Smooth muscle cell (in vitro differentiated cells): Measurements from ENCODE around the gene DCST1. TPM values are rescaled to one million over a fixed set of nuclear protein-coding genes. Genes with fewer than 3 reads are reported as not detected.

Experiments used
- DNase-seq: peaks from one replicate; lab custom pipeline; 2025; ENCODE audit not compliant: unreplicated experiment; lab: John Stamatoyannopoulos, UW
- H2AFZ ChIP-seq: fragments of 200-600 bp; sonication (generic); 2 replicates; pipeline ENCODE4 v1.6.0; 2016; ENCODE audit warnings: antibody characterized with exemption, low read depth, mild to moderate bottlenecking
- H3F3A ChIP-seq: fragments of 200-600 bp; sonication (generic); 2 replicates; pipeline ENCODE4 v1.6.0; 2017; ENCODE audit warnings: antibody characterized with exemption, low read depth
- H3K27ac ChIP-seq: fragments of 200-600 bp; sonication (generic); 2 replicates; pipeline ENCODE4 v1.5.1; 2016; ENCODE audit warnings: low read depth, mild to moderate bottlenecking
- H3K27me3 ChIP-seq: fragments of 200-600 bp; sonication (generic); 2 replicates; pipeline ENCODE4 v1.6.1; 2016; ENCODE audit warnings: low read depth, mild to moderate bottlenecking
- H3K36me3 ChIP-seq: fragments of 200-600 bp; sonication (generic); 2 replicates; pipeline ENCODE4 v1.5.1; 2016; ENCODE audit warnings: low read depth
- H3K4me1 ChIP-seq: fragments of 200-600 bp; sonication (generic); 2 replicates; pipeline ENCODE4 v1.5.1; 2016; ENCODE audit warnings: low read depth
- H3K4me2 ChIP-seq: fragments of 200-600 bp; sonication (generic); 2 replicates; pipeline ENCODE4 v1.6.0; 2016; ENCODE audit warnings: mild to moderate bottlenecking
- H3K4me3 ChIP-seq: fragments of 200-600 bp; sonication (generic); 2 replicates; pipeline ENCODE4 v1.5.1; 2016; ENCODE audit warnings: mild to moderate bottlenecking
- H3K79me2 ChIP-seq: fragments of 200-600 bp; sonication (generic); 2 replicates; pipeline ENCODE4 v1.6.0; 2016; ENCODE audit warnings: low read depth, mild to moderate bottlenecking
- H3K9ac ChIP-seq: fragments of 200-600 bp; sonication (generic); 2 replicates; pipeline ENCODE4 v1.6.0; 2016; ENCODE audit warnings: low read depth
- H3K9me3 ChIP-seq: fragments of 200-600 bp; sonication (generic); replicated peaks from 2 replicates; pipeline ENCODE4 v1.5.1; 2016; ENCODE audit warnings: low read depth
- H4K20me1 ChIP-seq: fragments of 200-600 bp; sonication (generic); 2 replicates; pipeline ENCODE4 v1.6.0; 2016; ENCODE audit warnings: low read depth
- CTCF ChIP-seq: fragments of 200-600 bp; sonication (generic); IDR thresholded peaks from 2 replicates; pipeline ENCODE4 v1.5.1; 2017; ENCODE audit warnings: borderline replicate concordance, mild to moderate bottlenecking, antibody characterized with exemption; ENCODE audit not compliant: insufficient read depth, poor library complexity, severe bottlenecking
- WGBS: methylation state at CpG from one replicate; pipeline ENCODE4 v1.1.7; 2016; ENCODE audit warnings: low lambda C conversion rate; 5-methylcytosine and 5-hydroxymethylcytosine counted together
- polyA plus RNA-seq: library from polyadenylated mRNA; unstranded; fragments of >200 nt; fragmentation: Nextera tagmentation; extraction: Ambion mirVana; gene quantifications from 2 replicates; pipeline ENCODE4 v1.2.1, GENCODE V29; 2016
- total RNA-seq: library from RNA; depleted of rRNA; stranded (reverse); fragments of >200 nt; gene quantifications from 2 replicates; pipeline ENCODE4 v1.2.3, GENCODE V29; 2014

The DCST1 gene
- total and polyA plus RNA-seq, 2 experiments from 2014 or later, result not detected

- H3K4me1 ChIP-seq, result peaks cover 35% of the 10 kb centered on the region
- no peak for TF ChIP-seq CTCF
- peak overlapping the region; percentile 60 for H3K4me3 ChIP-seq
Measured at GRCh38 chr1:155081472-155082300, 48.1 kb downstream of the DCST1 start.

GRCh38 chr1:155082301-155083051, 48.9 kb downstream of the DCST1 start:
- peak overlapping the region; percentile 97 for H3K4me2 ChIP-seq

More at GRCh38 chr1:155081472-155082300, 48.1 kb downstream of the DCST1 start:
- DNase-seq, result no peak
- H3K79me2 ChIP-seq, result no peaks in the 10 kb centered on the region
- H2AFZ ChIP-seq, result no peak overlapping the region
- no peaks in the 10 kb centered on the region for H3K36me3 ChIP-seq
- peaks cover 53% of the 10 kb centered on the region for H3K27me3 ChIP-seq
- H3K27ac ChIP-seq, result no peak overlapping the region
- H3K4me2 ChIP-seq, result peak overlapping the region; percentile 97
- peaks cover 7% of the 10 kb centered on the region for H3F3A ChIP-seq
- WGBS, result 3% methylated on average over 57 of the region's 68 CpGs
- H4K20me1 ChIP-seq, result peaks cover 14% of the 10 kb centered on the region
- H3K9me3 ChIP-seq, result no peaks in the 10 kb centered on the region
- no peak overlapping the region for H3K9ac ChIP-seq

GRCh38 chr1:155083052-155083541, 49.5 kb downstream of the DCST1 start:
- TF ChIP-seq CTCF, result no peak

More at GRCh38 chr1:155082301-155083051, 48.9 kb downstream of the DCST1 start:
- Histone ChIP-seq H3K9ac (no peak overlapping the region), H3K27ac (no peak overlapping the region), H3K27me3 (peaks cover 53% of the 10 kb centered on the region), H3K4me1 (peaks cover 35% of the 10 kb centered on the region), H3K79me2 (no peaks in the 10 kb centered on the region), H3K4me3 (peak overlapping the region; percentile 60), H4K20me1 (peaks cover 14% of the 10 kb centered on the region), H3K9me3 (no peaks in the 10 kb centered on the region), H2AFZ (no peak overlapping the region), H3K36me3 (no peaks in the 10 kb centered on the region), H3F3A (peaks cover 7% of the 10 kb centered on the region)
- 12% methylated on average over 36 of the region's 36 CpGs for WGBS
- TF ChIP-seq CTCF, result no peak
- no peak for DNase-seq

More at GRCh38 chr1:155083052-155083541, 49.5 kb downstream of the DCST1 start:
- Histone ChIP-seq H3K9ac (no peak overlapping the region), H3K27ac (no peak overlapping the region), H2AFZ (no peak overlapping the region), H4K20me1 (peaks cover 14% of the 10 kb centered on the region), H3K9me3 (no peaks in the 10 kb centered on the region), H3K79me2 (no peaks in the 10 kb centered on the region), H3F3A (peaks cover 7% of the 10 kb centered on the region), H3K4me1 (peaks cover 35% of the 10 kb centered on the region), H3K27me3 (peaks cover 53% of the 10 kb centered on the region), H3K4me3 (no peak overlapping the region), H3K4me2 (no peak overlapping the region), H3K36me3 (no peaks in the 10 kb centered on the region)
- 51% methylated on average over 6 of the region's 6 CpGs for WGBS
- DNase-seq, result no peak
